SK-N-SH (cell line): ENCODE data around the gene UGDH. TPM values are rescaled to one million over a fixed set of nuclear protein-coding genes. Genes with fewer than 3 reads are reported as not detected.

ENCODE experiments used
- CTCF ChIA-PET: fragments of 300-600, 350-600 bp; formaldehyde crosslinking; extraction: SDS; loops from one replicate; lab custom pipeline; 2021; lab: Yijun Ruan, JAX
- POLR2A ChIA-PET: fragments of 350-600 bp; sonication (Branson Sonifier 250); formaldehyde crosslinking; extraction: SDS; loops from one replicate; lab custom pipeline; 2020; ENCODE audit warnings: antibody characterized with exemption, inconsistent platforms; lab: Yijun Ruan, JAX
- DNase-seq: peaks from one replicate; pipeline ENCODE4 v3.0.0; 2012
- H2AFZ ChIP-seq: fragments of 200-600 bp; sonication (generic); 2 replicates; pipeline ENCODE4 v1.8.1; 2016; ENCODE audit warnings: antibody characterized with exemption, mild to moderate bottlenecking, low read depth
- H3F3A ChIP-seq: fragments of 200-600 bp; sonication (generic); replicated peaks from 2 replicates; pipeline ENCODE3; 2016; ENCODE audit warnings: antibody characterized with exemption, mild to moderate bottlenecking; ENCODE audit not compliant: insufficient read depth
- H3K27ac ChIP-seq, 2 experiments: fragments of 200-500 bp in 1 of 2; fragments of 200-600 bp in 1 of 2; sonication (Bioruptor generic) in 1 of 2; sonication (generic), shearing (Covaris generic) in 1 of 2; 2 replicates each; pipeline versions ENCODE4 v1.5.1 to v1.6.1; 2014 to 2016; ENCODE audit warnings: low read depth in 2 of 2, inconsistent platforms in 1 of 2, low read length in 1 of 2, mild to moderate bottlenecking in 1 of 2, mixed read lengths in 1 of 2
- H3K27me3 ChIP-seq: fragments of 200-600 bp; sonication (generic), shearing (Covaris generic); 2 replicates; pipeline ENCODE4 v1.6.1; 2016; ENCODE audit warnings: mixed run types; ENCODE audit not compliant: insufficient read depth
- H3K36me3 ChIP-seq, 2 experiments: fragments of 200-500 bp in 1 of 2; fragments of 200-600 bp in 1 of 2; sonication (Bioruptor generic) in 1 of 2; sonication (generic) in 1 of 2; replicated peaks in 1 of 2; 2 replicates each; pipeline versions ENCODE3 to v1.5.1; 2014 to 2016; ENCODE audit warnings: low read length in 1 of 2, mild to moderate bottlenecking in 1 of 2; ENCODE audit not compliant: insufficient read depth in 2 of 2, control insufficient read depth in 1 of 2
- H3K4me1 ChIP-seq, 2 experiments: fragments of 200-500 bp in 1 of 2; fragments of 200-600 bp in 1 of 2; sonication (Bioruptor generic) in 1 of 2; sonication (generic), shearing (Covaris generic) in 1 of 2; 2 replicates each; pipeline versions ENCODE4 v1.5.1 to v1.6.1; 2014 to 2016; ENCODE audit warnings: low read depth in 1 of 2, low read length in 1 of 2, mixed run types in 1 of 2; ENCODE audit not compliant: insufficient read depth in 2 of 2, control insufficient read depth in 1 of 2
- H3K4me2 ChIP-seq: fragments of 200-600 bp; sonication (generic), shearing (Covaris generic); 2 replicates; pipeline ENCODE4 v1.6.1; 2017; ENCODE audit warnings: mixed run types
- H3K4me3 ChIP-seq, 2 experiments: fragments of 200-500 bp in 1 of 2; fragments of 200-600 bp in 1 of 2; sonication (Bioruptor generic) in 1 of 2; sonication (generic), shearing (Covaris generic) in 1 of 2; 2 replicates each; pipeline versions ENCODE4 v1.5.1 to v1.8.1; 2014 to 2016; ENCODE audit warnings: low read depth in 2 of 2, inconsistent platforms in 1 of 2, low read length in 1 of 2, mild to moderate bottlenecking in 1 of 2, mixed read lengths in 1 of 2, moderate library complexity in 1 of 2
- H3K79me2 ChIP-seq: fragments of 200-600 bp; sonication (generic); 2 replicates; pipeline ENCODE4 v1.8.1; 2017; ENCODE audit warnings: mild to moderate bottlenecking; ENCODE audit not compliant: insufficient read depth
- H3K9ac ChIP-seq: fragments of 200-600 bp; sonication (generic); 2 replicates; pipeline ENCODE4 v1.6.1; 2017; ENCODE audit warnings: mixed run types
- H3K9me2 ChIP-seq: fragments of 200-600 bp; sonication (generic); 2 replicates; pipeline ENCODE4 v1.6.1; 2017; ENCODE audit warnings: mixed run types
- H3K9me3 ChIP-seq: fragments of 200-600 bp; sonication (generic); 2 replicates; pipeline ENCODE4 v1.6.1; 2017; ENCODE audit warnings: mixed run types, mild to moderate bottlenecking, moderate library complexity
- H4K20me1 ChIP-seq: fragments of 200-600 bp; sonication (generic); 2 replicates; pipeline ENCODE4 v1.6.1; 2017; ENCODE audit warnings: mild to moderate bottlenecking, mixed run types; ENCODE audit not compliant: insufficient read depth
- CHD2 ChIP-seq: fragments of 150-350 bp; IDR thresholded peaks from 2 replicates; pipeline ENCODE4 v1.6.1; 2018; ENCODE audit warnings: low read length; ENCODE audit not compliant: partially characterized antibody
- GABPA ChIP-seq: IDR thresholded peaks from 2 replicates; pipeline ENCODE4 v1.4.0; 2012; ENCODE audit warnings: low read depth, mild to moderate bottlenecking
- MEF2A ChIP-seq: IDR thresholded peaks from 2 replicates; pipeline ENCODE4 v1.4.0; 2012; ENCODE audit warnings: low read depth, borderline replicate concordance
- MXI1 ChIP-seq: IDR thresholded peaks from 2 replicates; pipeline ENCODE4 v1.6.1; 2012; ENCODE audit warnings: mild to moderate bottlenecking, low read depth, low read length, improper control_type of control experiment
- TAF1 ChIP-seq: IDR thresholded peaks from 2 replicates; pipeline ENCODE4 v1.6.1; 2012; ENCODE audit warnings: low read depth, mild to moderate bottlenecking, low read length, moderate library complexity, borderline replicate concordance
- TEAD4 ChIP-seq: IDR thresholded peaks from 2 replicates; pipeline ENCODE4 v1.4.0; 2012; ENCODE audit warnings: mild to moderate bottlenecking, borderline replicate concordance; ENCODE audit not compliant: insufficient read depth
- YY1 ChIP-seq: IDR thresholded peaks from 2 replicates; pipeline ENCODE4 v1.4.0; 2012; ENCODE audit warnings: low read depth, mild to moderate bottlenecking
- WGBS: methylation state at CpG from one replicate; pipeline ENCODE4 v1.1.6; 2017; ENCODE audit warnings: low lambda C conversion rate; 5-methylcytosine and 5-hydroxymethylcytosine counted together
- polyA plus RNA-seq, 3 experiments: library from polyadenylated mRNA; depleted of rRNA; stranded (reverse); fragments of >200 nt; gene quantifications; 2 replicates each; pipeline ENCODE4 v1.2.3, GENCODE V29; 2012
- TF ChIP-seq, protein P1 (sequence below): IDR thresholded peaks from 2 replicates; pipeline ENCODE4 v1.4.0; 2012; ENCODE audit warnings: low read depth, borderline replicate concordance
- TF ChIP-seq, protein P2 (sequence below): fragments of 150-350 bp; IDR thresholded peaks from 2 replicates; pipeline ENCODE4 v1.6.1; 2016; ENCODE audit warnings: mild to moderate bottlenecking, low read depth, low read length
- TF ChIP-seq, protein P3 (sequence below): IDR thresholded peaks from 2 replicates; pipeline ENCODE4 v1.4.0; 2012; ENCODE audit warnings: low read depth, borderline replicate concordance
- TF ChIP-seq, protein P4 (sequence below): IDR thresholded peaks from 2 replicates; pipeline ENCODE4 v1.4.0; 2012; ENCODE audit warnings: low read depth
- TF ChIP-seq, protein P5 (sequence below): fragments of 200-600 bp; sonication (generic); IDR thresholded peaks from 2 replicates; pipeline ENCODE4 v1.6.1; 2017; ENCODE audit warnings: antibody characterized with exemption, mild to moderate bottlenecking, moderate library complexity

Gene UGDH
- polyA plus RNA-seq, 1 of the 3 experiments (the other 2 are of a cell fraction) = 41.6 TPM

DNA sequence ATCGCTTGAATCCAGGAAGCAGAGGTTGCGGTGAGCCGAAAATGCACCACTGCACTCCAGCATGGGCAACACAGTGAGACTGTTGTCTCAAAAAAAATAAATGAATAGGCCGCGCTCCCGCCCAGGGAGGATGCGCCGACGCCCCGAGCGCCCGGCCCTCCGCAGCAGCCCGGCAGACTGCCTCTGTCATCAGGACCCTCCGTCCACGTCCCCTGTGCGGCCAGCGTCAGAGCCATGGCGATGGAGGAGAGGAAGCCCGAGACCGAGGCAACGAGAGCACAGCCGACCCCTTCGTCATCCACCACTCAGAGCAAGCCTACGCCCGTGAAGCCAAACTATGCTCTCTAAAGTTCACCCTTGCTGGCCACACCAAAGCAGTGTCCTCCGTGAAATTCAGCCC, 47.0 kb downstream of the UGDH start:
- Histone ChIP-seq H2AFZ (no peak overlapping the region), H3K4me1 (no peaks in the 10 kb centered on the region; a peak in 1 of 4 replicates), H3K79me2 (no peaks in the 10 kb centered on the region), H3K9ac (no peak overlapping the region), H3K9me2 (no peaks in the 10 kb centered on the region), H3K9me3 (no peaks in the 10 kb centered on the region), H3F3A (peaks cover 3% of the 10 kb centered on the region), H3K27ac (no peak overlapping the region), H3K4me2 (no peak overlapping the region), H4K20me1 (no peaks in the 10 kb centered on the region), H3K36me3 (peaks cover 0 to 8% of the 10 kb centered on the region in 2 experiments), H3K4me3 (no peak overlapping the region), H3K27me3 (no peaks in the 10 kb centered on the region)
- ChIA-PET CTCF (interaction anchor here (1.7 kb wide), 1 partner anchor 11 kb away, joined by 9 read pairs; no protein-coding TSS in a partner anchor), POLR2A (no interaction called here)
- TF ChIP-seq, protein P1, sequence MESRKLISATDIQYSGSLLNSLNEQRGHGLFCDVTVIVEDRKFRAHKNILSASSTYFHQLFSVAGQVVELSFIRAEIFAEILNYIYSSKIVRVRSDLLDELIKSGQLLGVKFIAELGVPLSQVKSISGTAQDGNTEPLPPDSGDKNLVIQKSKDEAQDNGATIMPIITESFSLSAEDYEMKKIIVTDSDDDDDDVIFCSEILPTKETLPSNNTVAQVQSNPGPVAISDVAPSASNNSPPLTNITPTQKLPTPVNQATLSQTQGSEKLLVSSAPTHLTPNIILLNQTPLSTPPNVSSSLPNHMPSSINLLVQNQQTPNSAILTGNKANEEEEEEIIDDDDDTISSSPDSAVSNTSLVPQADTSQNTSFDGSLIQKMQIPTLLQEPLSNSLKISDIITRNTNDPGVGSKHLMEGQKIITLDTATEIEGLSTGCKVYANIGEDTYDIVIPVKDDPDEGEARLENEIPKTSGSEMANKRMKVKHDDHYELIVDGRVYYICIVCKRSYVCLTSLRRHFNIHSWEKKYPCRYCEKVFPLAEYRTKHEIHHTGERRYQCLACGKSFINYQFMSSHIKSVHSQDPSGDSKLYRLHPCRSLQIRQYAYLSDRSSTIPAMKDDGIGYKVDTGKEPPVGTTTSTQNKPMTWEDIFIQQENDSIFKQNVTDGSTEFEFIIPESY = no peak
- TF ChIP-seq CHD2 (no peak), TAF1 (no peak), MXI1 (no peak), GABPA (no peak), MEF2A (no peak), TEAD4 (no peak), YY1 (no peak)
- TF ChIP-seq, protein P2, sequence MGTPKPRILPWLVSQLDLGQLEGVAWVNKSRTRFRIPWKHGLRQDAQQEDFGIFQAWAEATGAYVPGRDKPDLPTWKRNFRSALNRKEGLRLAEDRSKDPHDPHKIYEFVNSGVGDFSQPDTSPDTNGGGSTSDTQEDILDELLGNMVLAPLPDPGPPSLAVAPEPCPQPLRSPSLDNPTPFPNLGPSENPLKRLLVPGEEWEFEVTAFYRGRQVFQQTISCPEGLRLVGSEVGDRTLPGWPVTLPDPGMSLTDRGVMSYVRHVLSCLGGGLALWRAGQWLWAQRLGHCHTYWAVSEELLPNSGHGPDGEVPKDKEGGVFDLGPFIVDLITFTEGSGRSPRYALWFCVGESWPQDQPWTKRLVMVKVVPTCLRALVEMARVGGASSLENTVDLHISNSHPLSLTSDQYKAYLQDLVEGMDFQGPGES = no peak
- TF ChIP-seq, protein P3, sequence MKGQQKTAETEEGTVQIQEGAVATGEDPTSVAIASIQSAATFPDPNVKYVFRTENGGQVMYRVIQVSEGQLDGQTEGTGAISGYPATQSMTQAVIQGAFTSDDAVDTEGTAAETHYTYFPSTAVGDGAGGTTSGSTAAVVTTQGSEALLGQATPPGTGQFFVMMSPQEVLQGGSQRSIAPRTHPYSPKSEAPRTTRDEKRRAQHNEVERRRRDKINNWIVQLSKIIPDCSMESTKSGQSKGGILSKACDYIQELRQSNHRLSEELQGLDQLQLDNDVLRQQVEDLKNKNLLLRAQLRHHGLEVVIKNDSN = no peak
- TF ChIP-seq, protein P4, sequence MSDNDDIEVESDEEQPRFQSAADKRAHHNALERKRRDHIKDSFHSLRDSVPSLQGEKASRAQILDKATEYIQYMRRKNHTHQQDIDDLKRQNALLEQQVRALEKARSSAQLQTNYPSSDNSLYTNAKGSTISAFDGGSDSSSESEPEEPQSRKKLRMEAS = no peak
- TF ChIP-seq, protein P5, sequence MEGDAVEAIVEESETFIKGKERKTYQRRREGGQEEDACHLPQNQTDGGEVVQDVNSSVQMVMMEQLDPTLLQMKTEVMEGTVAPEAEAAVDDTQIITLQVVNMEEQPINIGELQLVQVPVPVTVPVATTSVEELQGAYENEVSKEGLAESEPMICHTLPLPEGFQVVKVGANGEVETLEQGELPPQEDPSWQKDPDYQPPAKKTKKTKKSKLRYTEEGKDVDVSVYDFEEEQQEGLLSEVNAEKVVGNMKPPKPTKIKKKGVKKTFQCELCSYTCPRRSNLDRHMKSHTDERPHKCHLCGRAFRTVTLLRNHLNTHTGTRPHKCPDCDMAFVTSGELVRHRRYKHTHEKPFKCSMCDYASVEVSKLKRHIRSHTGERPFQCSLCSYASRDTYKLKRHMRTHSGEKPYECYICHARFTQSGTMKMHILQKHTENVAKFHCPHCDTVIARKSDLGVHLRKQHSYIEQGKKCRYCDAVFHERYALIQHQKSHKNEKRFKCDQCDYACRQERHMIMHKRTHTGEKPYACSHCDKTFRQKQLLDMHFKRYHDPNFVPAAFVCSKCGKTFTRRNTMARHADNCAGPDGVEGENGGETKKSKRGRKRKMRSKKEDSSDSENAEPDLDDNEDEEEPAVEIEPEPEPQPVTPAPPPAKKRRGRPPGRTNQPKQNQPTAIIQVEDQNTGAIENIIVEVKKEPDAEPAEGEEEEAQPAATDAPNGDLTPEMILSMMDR = no peak
- 97% methylated on average over 25 of the region's 27 CpGs for WGBS
- no peak for DNase-seq
